NOMO-1 treated with DMSO at 0.1 percent for 48 hours (cell line): ENCODE data around the gene TWSG1.
"Not testable (repeated sequence)": the region's sequence is repeated elsewhere in the genome, so short reads cannot be mapped to it uniquely, and the experiment has no call there.

ENCODE experiments used
- DNase-seq: peaks from one replicate; lab custom pipeline; 2025; ENCODE audit not compliant: unreplicated experiment; lab: John Stamatoyannopoulos, UW

TWSG1 gene

DNA sequence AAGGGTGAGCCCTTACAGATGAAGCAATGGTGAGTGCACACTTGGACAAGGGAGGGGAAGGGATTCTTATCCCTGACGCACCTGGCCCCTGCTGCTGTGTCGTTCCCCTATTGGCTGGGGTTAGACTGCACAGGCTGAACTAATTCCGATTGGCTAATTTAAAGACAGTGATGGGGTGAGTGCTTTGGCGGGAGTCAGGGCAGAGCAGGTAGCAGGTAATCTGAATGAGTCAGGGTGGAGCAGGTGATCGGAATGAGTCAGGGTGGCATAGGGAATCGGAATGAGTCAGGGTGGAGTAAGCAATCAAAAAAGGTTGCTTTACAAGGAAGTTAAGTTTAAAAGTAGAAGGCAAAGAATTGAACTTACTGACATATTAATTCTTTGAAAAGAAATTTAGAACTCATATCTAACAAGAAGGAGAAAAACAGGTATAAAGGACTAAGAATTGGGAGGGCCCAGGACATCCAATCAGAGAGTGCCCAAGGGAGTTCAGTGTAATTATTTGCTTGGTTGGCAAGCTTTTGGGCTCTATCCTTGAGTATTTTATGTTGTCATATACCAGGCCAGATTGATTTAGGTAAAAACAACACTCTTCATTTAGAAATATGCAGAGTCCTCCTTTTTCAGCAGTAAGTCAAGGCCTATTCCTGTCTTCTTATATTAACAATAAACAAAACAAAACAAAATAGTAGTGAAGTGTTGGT lies 88.4 kb downstream of the TWSG1 start:
- DNase-seq: no peak

DNA sequence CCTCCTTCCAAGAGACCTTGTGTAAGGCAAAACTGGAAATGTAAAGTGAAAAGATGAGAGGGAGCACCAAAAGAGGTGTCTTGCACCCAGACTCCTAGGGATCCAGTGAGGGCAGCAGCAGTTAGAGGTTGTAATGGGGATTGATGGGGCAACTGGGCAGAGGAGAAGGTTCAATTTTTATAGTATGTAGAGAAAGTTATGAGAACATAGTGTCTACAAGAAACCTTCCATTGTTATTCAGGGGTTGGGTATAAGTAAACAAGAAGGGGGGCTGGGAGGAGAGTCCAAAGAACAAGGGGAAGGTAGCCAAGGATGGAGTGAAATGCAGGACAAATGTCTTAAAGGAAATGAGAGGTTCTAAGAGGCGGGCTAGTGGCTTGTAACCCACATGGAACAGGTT lies 89.1 kb downstream of the TWSG1 start:
- not testable (repeated sequence) for DNase-seq

DNA sequence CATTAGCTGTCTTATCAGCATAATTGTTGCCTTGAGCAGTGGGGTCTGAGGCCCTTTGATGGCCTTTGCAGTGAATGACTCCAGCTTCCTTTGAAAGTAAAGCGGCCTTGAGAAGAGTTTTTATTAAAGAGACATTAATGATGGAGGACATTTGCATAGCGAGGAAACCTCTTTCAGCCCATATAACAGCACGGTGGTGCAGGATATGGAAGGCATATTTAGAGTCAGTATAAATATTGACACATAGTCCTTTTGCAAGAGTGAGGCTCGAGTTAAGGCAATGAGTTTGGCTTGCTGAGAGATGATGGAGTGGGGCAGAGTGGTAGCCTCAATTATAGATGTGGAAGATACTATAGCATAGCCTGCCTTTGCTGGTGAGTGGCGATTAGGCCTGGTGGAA lies 89.7 kb downstream of the TWSG1 start:
- DNase-seq: not testable (repeated sequence)

DNA sequence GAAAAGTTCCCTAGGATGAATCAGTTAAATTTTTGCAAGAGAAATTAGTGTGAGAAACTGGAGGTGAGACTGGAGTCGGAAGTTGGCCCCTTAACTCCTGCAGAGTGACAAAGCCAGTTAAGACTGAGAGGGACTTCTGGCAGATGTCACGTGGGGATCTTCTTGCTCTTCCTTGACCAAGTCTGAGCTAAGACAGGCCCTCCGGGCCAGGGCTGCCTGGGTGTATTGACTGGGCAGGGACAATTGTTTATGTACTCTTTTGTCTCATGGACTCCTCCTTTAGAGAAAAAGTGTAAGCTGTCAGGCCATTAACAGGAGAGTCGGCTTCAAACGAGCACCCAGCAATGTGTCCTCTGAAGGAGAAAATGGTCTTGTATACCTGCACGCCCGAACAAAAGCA lies 92.2 kb downstream of the TWSG1 start:
- DNase-seq: no peak

DNA sequence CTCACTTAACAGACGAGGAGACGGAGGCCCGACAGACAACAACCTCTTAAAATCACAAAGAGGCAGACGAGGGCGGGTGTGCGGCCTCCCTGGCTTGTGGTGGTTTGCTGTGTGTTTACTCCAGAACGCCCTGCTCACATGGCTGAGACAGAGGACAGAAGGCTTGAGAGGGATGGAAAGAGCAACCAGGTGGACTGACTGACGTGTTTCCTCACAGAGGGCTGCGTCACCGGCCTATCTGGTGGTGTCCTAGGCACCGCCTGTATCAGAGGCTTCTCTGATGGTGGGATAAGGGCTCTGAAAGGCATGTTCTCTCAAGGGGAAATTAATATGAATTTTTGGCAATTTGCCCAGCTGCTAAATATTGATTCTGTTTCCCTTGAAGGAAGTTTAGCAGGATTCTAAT lies 93.7 kb downstream of the TWSG1 start:
- no peak for DNase-seq

DNA sequence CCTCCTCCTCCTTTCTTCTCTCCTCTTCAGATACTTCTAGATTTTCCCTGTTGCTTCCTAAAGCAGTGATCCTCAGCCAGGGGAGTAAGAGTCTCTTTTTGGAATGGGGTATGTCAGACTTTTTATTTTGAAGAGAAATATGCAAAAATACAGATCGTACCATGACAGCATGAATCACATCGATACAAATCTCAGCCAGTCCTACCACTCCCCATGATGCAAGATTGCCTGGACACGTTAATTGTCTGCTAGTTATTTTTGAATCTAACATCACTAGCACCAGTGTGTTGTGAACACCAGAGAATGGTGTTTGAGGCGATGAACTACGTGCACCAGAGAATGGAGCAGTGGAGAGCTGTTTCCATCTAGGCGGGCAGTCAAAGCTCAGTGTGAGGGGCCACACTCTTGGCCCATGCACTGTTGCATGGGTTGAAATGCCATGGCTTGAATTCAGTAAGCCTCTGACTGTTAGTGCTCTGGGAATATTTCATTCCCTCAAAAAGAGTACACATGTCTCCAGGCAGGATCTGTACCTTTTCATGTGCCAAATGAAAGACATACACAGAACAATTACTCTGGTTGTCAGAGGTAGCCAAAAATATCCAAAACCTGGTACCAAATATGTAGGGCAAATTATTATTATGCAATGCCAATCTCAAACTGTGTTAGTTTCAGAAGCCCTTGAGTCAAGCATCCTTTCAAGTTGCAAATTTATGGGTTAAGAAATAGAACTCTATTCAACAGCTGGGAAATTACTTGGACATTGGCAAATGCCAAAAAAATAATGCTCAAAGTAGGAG lies 94.5 kb downstream of the TWSG1 start:
- DNase-seq: no peak

DNA sequence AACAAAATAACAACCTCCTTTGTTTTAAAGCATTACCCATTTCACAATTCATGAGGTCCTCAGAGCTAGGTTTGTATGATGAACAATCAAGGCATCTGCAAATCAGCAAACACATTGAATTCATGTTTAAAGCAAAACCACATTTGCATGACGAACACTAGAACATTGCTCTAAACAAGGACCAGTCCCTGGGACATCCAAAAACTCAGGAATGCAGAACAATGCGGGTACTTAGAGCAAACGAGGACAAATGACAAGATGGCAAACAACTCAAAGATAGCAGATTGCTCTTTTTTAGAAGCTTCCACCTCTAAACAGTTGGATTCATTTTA lies 95.1 kb downstream of the TWSG1 start:
- DNase-seq: no peak

DNA sequence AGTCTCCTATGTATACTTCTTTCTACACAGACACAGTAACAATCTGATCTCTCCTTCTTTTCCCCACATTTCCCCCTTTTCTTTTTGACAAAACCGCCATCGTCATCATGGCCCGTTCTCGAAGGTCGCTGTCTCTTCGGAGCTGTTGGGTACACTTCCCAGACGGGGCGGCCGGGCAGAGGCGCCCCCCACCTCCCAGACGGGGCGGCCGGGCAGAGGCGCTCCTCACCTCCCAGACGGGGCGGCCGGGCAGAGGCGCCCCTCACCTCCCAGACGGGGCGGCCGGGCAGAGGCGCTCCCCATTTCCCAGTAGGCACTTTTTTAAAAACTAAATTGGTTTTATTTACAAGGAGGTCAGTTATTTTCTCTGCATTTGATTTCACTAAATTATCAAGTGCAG lies 95.7 kb downstream of the TWSG1 start:
- DNase-seq: not testable (repeated sequence)

DNA sequence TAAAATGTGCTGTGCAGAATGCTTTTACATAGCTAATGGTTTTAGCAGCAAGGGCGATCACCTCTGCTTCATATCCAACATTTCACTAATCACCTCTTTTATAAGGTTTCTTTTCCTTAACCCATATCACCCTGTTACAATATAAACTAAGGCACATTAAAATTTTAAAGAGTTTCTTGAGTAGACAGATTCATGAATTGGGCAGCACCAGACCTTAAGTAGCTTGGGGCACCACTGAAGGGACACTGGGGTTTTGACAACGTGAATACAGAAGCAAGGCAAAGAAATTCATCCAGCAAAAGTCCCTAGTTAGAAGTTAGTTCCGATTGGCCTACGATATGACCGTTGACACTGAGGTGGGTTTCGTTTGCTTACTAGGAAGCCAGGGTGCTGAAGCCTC lies 96.7 kb downstream of the TWSG1 start:
- DNase-seq: no peak

DNA sequence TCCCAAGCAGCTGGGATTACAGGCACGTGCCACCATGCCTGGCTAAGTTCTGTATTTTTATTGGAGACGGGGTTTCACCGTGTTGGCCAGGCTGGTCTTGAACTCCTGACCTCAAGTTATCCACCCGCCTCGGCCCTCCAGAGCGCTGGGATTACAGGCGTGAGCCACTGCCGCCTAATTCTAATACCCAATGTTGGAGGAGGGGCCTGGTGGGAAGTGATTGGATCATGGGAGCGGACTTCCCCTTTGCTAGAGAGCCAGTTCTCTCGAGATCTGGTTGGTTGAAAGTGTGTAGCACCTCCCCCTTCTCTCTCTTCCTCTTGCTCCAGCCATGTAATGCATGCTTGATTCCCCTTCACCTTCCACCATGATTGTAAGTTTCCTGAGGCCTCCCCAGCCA lies 98.5 kb downstream of the TWSG1 start:
- not testable (repeated sequence) for DNase-seq

DNA sequence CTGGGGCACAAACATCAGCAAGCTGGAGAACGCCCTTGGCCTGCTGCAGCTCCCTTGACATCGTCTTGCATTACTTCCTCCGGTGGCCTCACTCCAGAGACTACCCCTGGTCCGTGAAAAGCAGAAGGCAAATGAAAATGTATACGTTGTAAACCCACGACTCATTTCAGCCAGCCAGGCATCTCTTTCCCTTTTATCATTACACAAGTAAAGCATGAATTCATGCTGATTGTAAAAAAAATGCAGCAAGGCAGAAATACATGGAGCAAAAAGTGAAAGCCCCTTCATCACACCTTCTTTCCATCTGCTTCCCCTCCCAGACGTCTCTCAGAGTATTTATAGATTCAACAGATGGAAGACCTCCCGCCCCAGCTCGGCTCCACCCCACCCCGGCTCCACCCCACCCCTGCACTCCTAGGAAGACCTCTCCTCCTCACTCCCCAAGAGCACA lies 99.1 kb downstream of the TWSG1 start:
- no peak for DNase-seq

DNA sequence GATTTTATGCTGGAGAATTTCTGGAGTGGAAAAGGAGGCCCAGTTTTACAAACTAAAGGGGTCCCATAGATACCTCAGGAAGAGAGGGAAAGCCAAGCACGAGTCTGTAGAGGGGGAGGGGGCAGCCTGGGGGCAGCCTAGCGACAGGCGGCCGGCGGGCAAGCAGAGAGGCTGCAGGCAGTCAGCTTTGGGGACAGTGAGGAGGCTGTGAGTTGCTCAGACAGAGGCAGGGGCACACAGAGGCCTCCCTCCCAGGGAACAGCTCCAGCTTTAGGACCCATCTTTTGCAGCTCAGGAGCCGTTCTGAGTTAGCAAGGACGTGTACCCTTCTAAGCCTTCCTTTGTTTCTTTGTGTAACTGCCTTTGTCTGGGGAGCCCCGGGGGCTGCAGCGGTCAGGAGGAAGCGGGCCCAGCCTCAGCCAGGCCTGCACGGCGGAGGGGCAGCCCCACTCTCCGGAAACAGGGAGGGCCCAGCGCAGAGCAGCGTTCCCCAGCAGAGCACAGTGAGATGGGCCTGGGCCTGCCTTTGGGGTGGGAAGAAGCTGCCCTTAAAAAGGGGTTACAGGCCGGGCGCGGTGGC lies 99.6 kb downstream of the TWSG1 start:
- DNase-seq: no peak

DNA sequence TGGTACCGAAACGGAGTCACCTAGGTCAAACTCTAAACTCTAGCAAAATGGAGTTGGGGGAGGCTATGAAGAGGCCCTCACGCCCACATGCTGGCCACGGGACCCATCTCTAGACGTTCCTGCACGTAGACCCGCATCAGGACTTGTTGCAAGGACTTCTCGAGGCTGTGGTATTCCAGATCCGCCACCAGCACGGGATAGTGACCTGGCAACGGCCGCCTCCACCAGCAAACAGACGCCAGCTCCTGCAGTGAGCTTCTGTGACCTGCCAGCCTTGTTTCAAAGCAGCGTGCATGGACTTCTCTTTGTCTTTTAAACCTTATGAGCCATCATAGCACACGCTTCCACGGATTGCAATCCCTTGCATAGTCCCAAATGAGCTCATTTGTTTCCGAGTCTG lies 100.5 kb downstream of the TWSG1 start:
- no peak for DNase-seq

DNA sequence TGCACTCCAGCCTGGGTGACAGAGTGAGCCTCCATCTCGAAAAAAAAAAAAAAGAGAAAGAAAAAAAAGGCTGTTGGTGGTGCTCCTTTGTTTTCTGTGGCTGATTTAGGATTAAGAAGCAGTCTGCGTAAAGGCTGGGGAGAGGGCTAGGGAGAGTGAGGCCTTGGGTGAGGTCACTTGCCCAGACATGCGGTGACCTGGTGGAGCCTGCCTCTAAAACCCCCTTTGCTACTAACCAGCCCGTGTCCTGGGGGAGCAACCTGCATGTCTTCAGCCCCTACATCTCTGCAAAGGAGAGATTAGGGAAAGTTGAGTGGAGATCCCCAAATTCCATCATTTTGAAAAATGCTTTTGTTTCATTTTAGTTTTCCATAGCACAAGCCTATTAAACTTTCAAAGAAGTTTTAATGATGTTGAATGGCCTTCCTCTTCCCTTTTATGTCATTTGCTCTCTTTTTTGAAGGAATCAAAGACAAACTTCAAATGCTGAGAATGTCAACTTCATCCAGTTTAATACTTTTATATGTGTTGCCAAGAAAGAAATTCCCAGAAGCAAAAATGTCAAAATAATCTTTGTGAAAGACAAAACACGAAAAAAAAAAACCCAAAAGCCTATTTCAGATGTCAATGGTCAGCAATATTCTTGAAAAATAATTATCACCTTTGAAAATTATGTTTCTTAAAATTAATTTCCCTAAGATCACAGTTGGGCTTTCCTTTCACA lies 101.8 kb downstream of the TWSG1 start:
- no peak for DNase-seq

DNA sequence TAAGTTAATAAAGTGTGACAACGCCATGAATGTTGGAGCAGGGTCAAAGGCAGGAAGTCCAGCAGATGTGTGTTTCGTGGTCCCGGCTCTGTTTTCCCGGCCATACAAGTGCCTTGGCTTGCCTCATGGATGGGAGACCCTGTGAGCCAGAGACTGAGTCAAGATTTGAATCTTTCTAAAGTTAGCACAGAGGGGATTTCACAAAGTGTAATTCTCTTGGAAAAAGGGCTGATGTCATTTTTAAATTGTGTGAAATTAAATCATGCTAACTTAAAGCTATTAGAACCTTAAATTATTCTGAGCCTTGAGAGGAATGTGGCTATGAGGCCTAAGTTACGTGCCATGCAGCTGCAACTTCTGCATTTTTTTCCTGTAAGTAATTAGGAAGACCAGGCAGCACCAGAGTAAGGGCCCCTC lies 102.5 kb downstream of the TWSG1 start:
- no peak for DNase-seq

DNA sequence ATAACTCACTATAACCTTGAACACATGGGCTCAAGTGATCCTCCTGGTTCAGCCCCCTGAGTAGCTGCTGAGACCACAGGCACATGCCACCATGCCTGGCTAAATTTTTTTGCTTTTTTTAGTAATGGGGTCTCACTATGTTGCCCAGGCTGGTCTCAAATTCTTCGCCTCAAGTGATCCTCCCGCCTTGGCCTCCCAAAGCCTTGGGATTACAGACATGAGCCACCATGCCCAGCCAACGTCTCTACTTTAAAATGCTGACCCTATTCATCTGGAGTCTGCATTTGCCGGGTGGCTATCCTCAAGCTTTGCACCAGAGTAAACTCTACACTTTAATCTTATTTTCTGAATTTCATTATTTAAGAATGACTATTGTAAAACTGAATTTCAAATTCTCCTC lies 103.1 kb downstream of the TWSG1 start:
- no peak for DNase-seq

DNA sequence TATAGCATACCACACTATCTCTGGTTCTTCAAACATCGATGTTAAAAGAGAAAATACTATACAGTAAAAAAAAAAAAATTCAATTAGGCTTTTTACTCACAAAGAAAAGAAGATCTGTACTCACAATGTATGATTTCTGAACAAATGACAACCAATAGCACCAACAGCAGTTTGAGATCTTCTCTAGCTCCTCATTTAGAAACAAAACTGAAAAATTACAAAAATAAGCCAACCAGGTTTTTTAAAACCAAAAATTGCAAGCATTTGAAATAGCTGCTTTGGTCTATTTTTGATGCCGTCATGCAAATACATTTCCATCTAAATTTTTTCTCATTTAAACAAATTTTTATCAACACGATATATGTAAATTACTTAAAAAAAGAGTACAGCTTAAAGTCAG lies 106.5 kb downstream of the TWSG1 start:
- no peak for DNase-seq

DNA sequence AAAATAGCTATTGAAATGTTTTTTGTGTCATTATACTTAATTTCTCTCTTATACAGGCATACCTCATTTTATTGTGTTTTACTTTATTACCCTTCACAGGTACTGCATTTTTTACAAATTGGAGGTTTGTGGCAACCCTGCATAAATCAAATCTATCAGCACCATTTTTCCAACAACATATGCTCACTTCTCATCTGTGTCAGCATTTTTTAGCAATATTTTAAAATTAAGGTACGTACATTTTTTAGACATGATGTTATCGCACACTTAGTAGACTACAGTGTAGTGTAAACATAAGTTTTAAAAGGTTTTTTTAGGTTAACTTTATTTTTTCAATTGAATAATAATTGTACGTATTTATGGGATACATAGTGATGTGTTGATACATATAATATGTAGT lies 110.0 kb downstream of the TWSG1 start:
- no peak for DNase-seq

DNA sequence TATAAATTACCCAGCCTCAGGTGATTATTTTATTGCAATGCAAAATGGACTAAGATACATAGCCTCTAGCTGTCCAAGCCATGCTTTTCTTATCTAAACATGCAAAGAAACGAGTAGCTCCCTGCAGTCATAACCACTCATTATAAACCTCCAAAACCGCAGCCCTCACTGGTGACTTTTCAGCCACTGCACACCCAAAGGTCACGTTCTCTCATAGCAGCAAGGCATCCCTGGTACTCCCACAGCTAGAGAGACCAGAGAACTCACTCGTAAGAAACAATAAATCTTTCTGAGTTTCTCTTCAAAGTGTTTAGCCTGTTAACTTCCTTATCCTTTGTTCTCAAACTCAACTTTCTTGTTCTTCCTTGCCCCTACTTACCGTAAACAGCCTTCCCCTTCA lies 112.3 kb downstream of the TWSG1 start:
- DNase-seq: no peak

DNA sequence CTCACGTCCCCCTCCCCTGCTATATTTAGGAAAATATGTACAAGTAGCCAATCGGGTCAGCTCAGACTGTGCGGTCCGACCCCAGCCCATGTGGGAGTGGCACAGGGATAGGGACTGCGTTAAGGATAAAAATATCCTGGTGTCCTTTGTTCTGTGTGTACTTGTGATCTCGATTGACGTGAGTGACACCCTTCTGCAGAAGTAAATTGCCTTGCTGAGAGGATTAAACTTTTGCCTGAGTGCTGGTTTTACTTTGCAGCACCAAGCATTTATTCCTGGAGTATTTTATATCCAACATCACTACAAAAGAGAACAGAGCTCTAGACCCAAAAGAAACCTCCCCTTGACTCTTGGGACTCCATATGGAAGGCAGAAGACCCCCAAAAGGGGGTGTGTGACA lies 112.8 kb downstream of the TWSG1 start:
- no peak for DNase-seq

DNA sequence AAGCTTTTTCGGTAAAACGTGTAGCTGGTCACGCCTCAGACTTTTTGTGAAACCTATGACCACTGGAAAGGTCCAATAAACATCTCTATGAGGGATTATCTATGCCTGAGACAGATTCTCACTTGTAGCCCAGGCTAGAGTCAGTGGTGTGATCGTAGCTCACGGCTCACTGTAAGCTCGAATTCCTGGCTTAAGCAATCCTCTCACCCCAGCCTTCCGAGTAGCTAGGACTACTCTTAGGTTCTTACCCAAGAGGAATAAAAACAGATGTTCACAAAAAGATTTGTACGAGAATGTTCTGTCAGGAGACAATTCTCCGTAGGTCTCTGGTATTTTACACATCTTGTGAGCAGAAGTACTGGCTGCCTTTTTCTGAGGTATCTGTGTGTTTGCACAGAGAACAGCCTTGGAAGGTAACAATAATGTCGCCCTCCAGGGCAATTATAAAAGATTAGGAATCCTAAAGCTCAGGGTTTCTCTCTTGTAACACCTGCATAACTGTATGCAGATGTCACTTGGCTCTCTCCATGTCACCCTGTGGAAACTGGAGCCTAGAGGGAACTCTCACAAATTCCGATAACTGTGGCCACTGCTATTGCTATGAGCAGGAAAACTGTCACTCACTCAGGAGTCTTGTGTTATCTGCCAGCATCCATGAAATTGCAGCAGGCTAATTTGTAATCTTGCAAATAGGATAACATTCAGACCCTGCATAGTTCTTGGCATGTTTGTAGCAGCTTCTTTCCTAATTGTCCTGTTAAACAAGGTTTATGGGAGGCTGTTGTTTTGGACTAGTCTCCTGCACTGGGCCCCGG lies 115.2 kb downstream of the TWSG1 start:
- DNase-seq: no peak
